A549 (cell line): Measurements from ENCODE around the gene MAP3K14.

ENCODE experiments used
- CBX2 ChIP-seq: fragments of 200-600 bp; sonication (generic); IDR thresholded peaks from 2 replicates; pipeline ENCODE4 v1.6.1; 2016; ENCODE audit warnings: low read depth, mild to moderate bottlenecking, borderline replicate concordance
- CBX8 ChIP-seq: fragments of 200-600 bp; sonication (generic); IDR thresholded peaks from 2 replicates; pipeline ENCODE4 v1.6.1; 2016
- CHD2 ChIP-seq: fragments of 150-350 bp; IDR thresholded peaks from 2 replicates; pipeline ENCODE4 v1.6.1; 2014; ENCODE audit warnings: low read length; ENCODE audit not compliant: partially characterized antibody
- CTCF ChIP-seq: fragments of >200 bp; sonication (Bioruptor Twin); formaldehyde crosslinking; IDR thresholded peaks from 3 replicates; pipeline ENCODE4 v1.5.1; 2016
- HDAC2 ChIP-seq: fragments of 200-600 bp; sonication (generic); IDR thresholded peaks from 2 replicates; pipeline ENCODE4 v1.6.1; 2016
- JUN ChIP-seq, 2 experiments: fragments of >200 bp; sonication (Bioruptor Twin); formaldehyde crosslinking; IDR thresholded peaks; 2 replicates in 1 of 2; 3 replicates in 1 of 2; pipeline ENCODE4 v1.6.1; 2016 to 2017
- MAFK ChIP-seq: fragments of 450-650 bp; IDR thresholded peaks from 2 replicates; pipeline ENCODE4 v1.6.1; 2014; ENCODE audit not compliant: partially characterized antibody
- POLR2A ChIP-seq: IDR thresholded peaks from 2 replicates; pipeline ENCODE4 v1.6.1; 2012; ENCODE audit warnings: mild to moderate bottlenecking, low read length
- POLR2AphosphoS2 ChIP-seq: conservative IDR thresholded peaks from 2 replicates; pipeline ENCODE4 v1.6.1; 2012; ENCODE audit warnings: low read length, improper control_type of control experiment, inconsistent platforms

- TF ChIP-seq POLR2A: no peak
- TF ChIP-seq CBX8: no peak
- TF ChIP-seq CTCF: no peak
- TF ChIP-seq CHD2: no peak
- TF ChIP-seq MAFK: no peak
- TF ChIP-seq HDAC2: no peak
- TF ChIP-seq CBX2: no peak
- no peak for TF ChIP-seq JUN (IDR thresholded peaks at IDR 0.05)
- no peak for TF ChIP-seq POLR2AphosphoS2
Measured at GRCh38 chr17:45311760-45312476, 4.9 kb downstream of the MAP3K14 start.
